ENCODE measurements around the gene AEBP1. TPM values are rescaled to one million over a fixed set of nuclear protein-coding genes. Genes with fewer than 3 reads are reported as not detected.

Gene AEBP1
- total RNA-seq, 1 experiment from 2014 or later = 49.3 TPM

- Histone ChIP-seq H2AFZ (ENCODE audit: low read length) (no peak overlapping the region), H3K79me1 (ENCODE audit: insufficient read depth, low read depth, low read length, poor library complexity, severe bottlenecking) (no peaks in the 10 kb centered on the region), H4K8ac (replicated peaks; ENCODE audit: insufficient read length, low read depth, low read length) (no peak overlapping the region), H4K91ac (ENCODE audit: insufficient read length, low read depth, low read length) (no peak overlapping the region), H3K9ac (ENCODE audit: extremely low read depth, insufficient read length, low read length) (no peak overlapping the region), H3K4me1 (ENCODE audit: insufficient read depth, low read length) (no peaks in the 10 kb centered on the region), H3K4ac (ENCODE audit: low read depth, low read length) (no peak overlapping the region), H3K27me3 (ENCODE audit: insufficient read depth, low read length) (peaks cover 8% of the 10 kb centered on the region; the same call in 1 of the 2 replicates), H2AK5ac (ENCODE audit: insufficient read length, low read length) (no peak overlapping the region), H2BK12ac (ENCODE audit: insufficient read length, low read depth, low read length) (no peak overlapping the region), H3K18ac (ENCODE audit: insufficient read length, low read depth, low read length) (no peak overlapping the region), H3T11ph (ENCODE audit: low read length) (no peak overlapping the region), H3K9me3 (ENCODE audit: control insufficient read depth, low read depth, low read length) (no peaks in the 10 kb centered on the region), H4K5ac (ENCODE audit: insufficient read length, low read depth, low read length) (no peak overlapping the region), H3K14ac (ENCODE audit: insufficient read depth, low read length) (no peak overlapping the region; the same call in 1 of the 2 replicates), H2BK120ac (ENCODE audit: low read depth, low read length, poor library complexity, severe bottlenecking) (no peak overlapping the region), H3K27ac (ENCODE audit: insufficient read length, low read depth, low read length) (no peak overlapping the region), H3K23me2 (ENCODE audit: insufficient read length, low read depth, low read length, poor library complexity, severe bottlenecking) (peaks cover 9% of the 10 kb centered on the region), H3K23ac (ENCODE audit: insufficient read length, low read depth, low read length) (no peak overlapping the region), H2BK5ac (ENCODE audit: insufficient read length, low read length) (no peak overlapping the region), H3K4me2 (ENCODE audit: insufficient read depth, insufficient read length, low read length) (no peak overlapping the region), H3K56ac (ENCODE audit: insufficient read length, low read depth, low read length) (no peak overlapping the region), H2BK20ac (ENCODE audit: low read depth, low read length, poor library complexity, severe bottlenecking) (no peak overlapping the region), H4K20me1 (ENCODE audit: control insufficient read depth, insufficient read depth, insufficient read length) (no peaks in the 10 kb centered on the region), H3K79me2 (ENCODE audit: insufficient read depth, low read length) (no peaks in the 10 kb centered on the region), H2BK15ac (ENCODE audit: low read depth, low read length) (no peak overlapping the region)
- no peaks in the 10 kb centered on the region for H3K36me3 Mint-ChIP-seq (ENCODE audit: insufficient read depth in 1 of 3, low read depth in 3 of 3)
- no peak overlapping the region for H3K4me3 Mint-ChIP-seq
- TF ChIP-seq CTCF (conservative IDR thresholded peaks at IDR 0.05) = no peak
- H3K4me1 Mint-ChIP-seq = peaks cover 14 to 27% of the 10 kb centered on the region in 2 experiments
- peaks cover 52% of the 10 kb centered on the region for H3K27me3 Mint-ChIP-seq (ENCODE audit: low read depth)
- DNase-seq = peak; percentile 40
- H3K9me3 Mint-ChIP-seq = no peaks in the 10 kb centered on the region
- WGBS (ENCODE audit: extremely low coverage, insufficient read length, low lambda C conversion rate) = no CpG with 5 or more reads among the region's 33 CpGs
- H3K27ac Mint-ChIP-seq = no peak overlapping the region
Observed at GRCh38 chr7:44147026-44147991, 43.2 kb downstream of the AEBP1 start.
